NB4 (cell line): ENCODE results near the gene ZNF362.

Experiments used
- CTCF ChIP-seq: IDR thresholded peaks from one replicate; pipeline ENCODE4 v1.5.1; 2012; ENCODE audit warnings: low read depth, low read length
- MAX ChIP-seq: IDR thresholded peaks from 2 replicates; pipeline ENCODE4 v1.6.1; 2011; ENCODE audit warnings: low read depth, low read length
- MYC ChIP-seq: IDR thresholded peaks from 2 replicates; pipeline ENCODE4 v1.6.1; 2011; ENCODE audit warnings: low read depth, low read length
- POLR2A ChIP-seq: IDR thresholded peaks from 2 replicates; pipeline ENCODE4 v1.6.1; 2011; ENCODE audit warnings: mild to moderate bottlenecking; ENCODE audit not compliant: insufficient read length; ENCODE audit errors: extremely low read depth

- TF ChIP-seq CTCF (no peak), MAX (no peak), POLR2A (no peak), MYC (no peak)
Observed at GRCh38 chr1:33297911-33298622, 41.8 kb downstream of the ZNF362 start.
